ENCODE measurements around the gene WDFY4. TPM values are rescaled to one million over a fixed set of nuclear protein-coding genes. Genes with fewer than 3 reads are reported as not detected.

The WDFY4 gene
- total RNA-seq, 3 donors from 2014 or later, result 2.3 to 7.0 (median 5.8) TPM

GRCh38 chr10:49008091-49008490 lies 323.4 kb downstream of the WDFY4 start:
- intact Hi-C loops (cut with DNase I; ENCODE audit: low total_unique reads), result no loop called here
- H3K27me3 ChIP-seq, result no peaks in the 10 kb centered on the region
- no peak overlapping the region for H3K27ac ChIP-seq
- TF ChIP-seq POLR2A (IDR thresholded peaks at IDR 0.05), result no peak
- TF ChIP-seq CTCF (IDR thresholded peaks at IDR 0.05), result no peak
- no peak for TF ChIP-seq POLR2AphosphoS5 (IDR thresholded peaks at IDR 0.05)
- no peaks in the 10 kb centered on the region for H3K9me3 ChIP-seq
- DNase-seq (ENCODE audit: low spot score in 2 of 2), result no peak
- no peaks in the 10 kb centered on the region for H3K36me3 ChIP-seq
- no peak overlapping the region for H3K4me3 ChIP-seq
- no peaks in the 10 kb centered on the region for H3K4me1 ChIP-seq

GRCh38 chr10:49008505-49009198 lies 324.0 kb downstream of the WDFY4 start:
- TF ChIP-seq CTCF (IDR thresholded peaks at IDR 0.05) (no peak), POLR2AphosphoS5 (IDR thresholded peaks at IDR 0.05) (no peak), POLR2A (IDR thresholded peaks at IDR 0.05) (no peak)
- DNase-seq (ENCODE audit: low spot score in 2 of 2), result no peak
- H3K27ac ChIP-seq, result no peak overlapping the region
- H3K27me3 ChIP-seq, result no peaks in the 10 kb centered on the region
- H3K4me1 ChIP-seq, result no peaks in the 10 kb centered on the region
- no peaks in the 10 kb centered on the region for H3K9me3 ChIP-seq
- intact Hi-C loops (cut with DNase I; ENCODE audit: low total_unique reads), result no loop called here
- H3K4me3 ChIP-seq, result no peak overlapping the region
- H3K36me3 ChIP-seq, result no peaks in the 10 kb centered on the region

GRCh38 chr10:49009199-49009979 lies 324.7 kb downstream of the WDFY4 start:
- DNase-seq (ENCODE audit: low spot score in 2 of 2), result no peak
- intact Hi-C loops (cut with DNase I; ENCODE audit: low total_unique reads), result no loop called here
- no peaks in the 10 kb centered on the region for H3K4me1 ChIP-seq
- H3K4me3 ChIP-seq, result no peak overlapping the region
- no peaks in the 10 kb centered on the region for H3K27me3 ChIP-seq
- H3K36me3 ChIP-seq, result no peaks in the 10 kb centered on the region
- TF ChIP-seq POLR2AphosphoS5 (IDR thresholded peaks at IDR 0.05) (no peak), POLR2A (IDR thresholded peaks at IDR 0.05) (no peak), CTCF (IDR thresholded peaks at IDR 0.05) (no peak)
- H3K27ac ChIP-seq, result no peak overlapping the region
- H3K9me3 ChIP-seq, result no peaks in the 10 kb centered on the region

- Histone ChIP-seq H3K36me3 (no peaks in the 10 kb centered on the region), H3K9me3 (no peaks in the 10 kb centered on the region), H3K4me1 (no peaks in the 10 kb centered on the region), H3K27me3 (no peaks in the 10 kb centered on the region), H3K4me3 (no peak overlapping the region), H3K27ac (no peak overlapping the region)
- TF ChIP-seq POLR2A (IDR thresholded peaks at IDR 0.05) (no peak), CTCF (IDR thresholded peaks at IDR 0.05) (no peak), POLR2AphosphoS5 (IDR thresholded peaks at IDR 0.05) (no peak)
- intact Hi-C loops (cut with DNase I; ENCODE audit: low total_unique reads), result no loop called here
- DNase-seq (ENCODE audit: low spot score in 2 of 2), result no peak
These were observed 325.6 kb downstream of the WDFY4 start for GRCh38 chr10:49010295-49010694.

GRCh38 chr10:49010865-49011264 lies 326.2 kb downstream of the WDFY4 start:
- Histone ChIP-seq H3K27me3 (no peaks in the 10 kb centered on the region), H3K9me3 (no peaks in the 10 kb centered on the region), H3K27ac (no peak overlapping the region), H3K4me1 (no peaks in the 10 kb centered on the region), H3K36me3 (no peaks in the 10 kb centered on the region), H3K4me3 (no peak overlapping the region)
- TF ChIP-seq CTCF (IDR thresholded peaks at IDR 0.05), result no peak
- TF ChIP-seq POLR2AphosphoS5 (IDR thresholded peaks at IDR 0.05), result no peak
- TF ChIP-seq POLR2A (IDR thresholded peaks at IDR 0.05), result no peak
- no peak for DNase-seq (ENCODE audit: low spot score in 2 of 2)
- intact Hi-C loops (cut with DNase I; ENCODE audit: low total_unique reads), result no loop called here

All from breast epithelium (tissue), 4 donors.